Left colon (tissue), 2 donors: Measurements from ENCODE around the gene POLR2E. TPM values are rescaled to one million over a fixed set of nuclear protein-coding genes. Genes with fewer than 3 reads are reported as not detected.
"Not testable (repeated sequence)": the region's sequence is repeated elsewhere in the genome, so short reads cannot be mapped to it uniquely, and the experiment has no call there.

Experiments
- ATAC-seq: fragments of 200-7000 bp; cut with Tn5 transposase; one replicate; pipeline ENCODE4 v1.9.1; 2020; ENCODE audit warnings: mild to moderate bottlenecking, moderate library complexity
- DNase-seq, 2 donors: peaks; one replicate each; pipeline ENCODE4 v3.0.0-alpha.2; 2020
- intact Hi-C, 2 donors: fragments of 100-400 bp; cut with DNase I in 1 of 2; cut with micrococcal nuclease in 1 of 2; formaldehyde crosslinking; loops; one replicate each; pipeline versions ENCODE4 v1.11.2 to v1.14.0; 2022; cut with DNase I, micrococcal nuclease
- total RNA-seq, 2 donors: library from RNA; stranded (reverse); fragmentation: NEBNext Ultra II Directional; extraction: Animal tissue kit (Norgen Biotek cat#: 25700); gene quantifications; one replicate each; pipeline ENCODE4 v1.2.1, GENCODE V29; 2021
- donor health status: DM: no; HTN: no; CAD: no.
- donor health status: DM: yes; HTN: yes; CAD: no.

POLR2E gene
- total RNA-seq, 2 donors from 2014 or later: 116 to 141 TPM

DNA sequence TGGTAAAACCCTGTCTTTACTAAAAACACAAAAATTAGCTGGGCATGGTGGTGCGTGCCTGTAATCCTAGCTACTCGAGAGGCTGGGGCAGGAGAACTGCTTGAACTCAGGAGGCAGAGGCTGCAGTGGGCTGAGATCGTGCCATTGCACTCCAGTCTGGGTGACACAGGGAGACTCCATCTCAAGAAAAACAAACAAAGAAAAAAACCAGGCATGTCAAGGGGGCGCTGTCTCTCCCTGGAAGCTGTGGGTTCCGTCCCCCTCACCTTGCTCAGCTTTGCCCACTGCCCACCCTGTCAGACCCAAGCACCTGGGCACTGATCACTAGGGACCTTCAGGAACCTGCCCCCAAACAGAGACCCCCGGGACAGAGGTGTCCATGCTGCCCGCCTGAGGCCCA is 33.9 kb upstream of the POLR2E start:
- ATAC-seq, intact Hi-C loops, DNase-seq: not testable (repeated sequence)

DNA sequence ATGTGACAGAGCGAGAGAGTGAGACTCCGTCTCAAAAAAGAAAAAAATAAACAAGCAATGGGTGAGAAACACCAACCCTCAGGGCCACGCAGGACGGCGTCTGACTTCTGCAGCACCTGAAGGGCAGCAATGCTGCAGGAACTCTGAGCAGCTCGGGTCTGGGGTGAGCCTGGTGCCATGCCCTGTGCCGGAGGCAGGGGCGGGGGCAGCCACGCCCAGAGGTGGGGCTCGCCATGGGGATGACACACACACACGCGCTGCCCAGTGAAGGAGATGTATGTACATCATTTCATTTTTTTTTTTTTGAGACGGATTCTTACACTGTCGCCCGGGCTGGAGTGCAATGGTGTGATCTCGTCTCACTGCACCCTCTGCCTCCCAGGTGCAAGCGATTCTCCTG is 32.9 kb upstream of the POLR2E start:
- DNase-seq: peak in 1 of 2 donors; percentile 43
- intact Hi-C loops: no loop called here
- no peak for ATAC-seq

DNA sequence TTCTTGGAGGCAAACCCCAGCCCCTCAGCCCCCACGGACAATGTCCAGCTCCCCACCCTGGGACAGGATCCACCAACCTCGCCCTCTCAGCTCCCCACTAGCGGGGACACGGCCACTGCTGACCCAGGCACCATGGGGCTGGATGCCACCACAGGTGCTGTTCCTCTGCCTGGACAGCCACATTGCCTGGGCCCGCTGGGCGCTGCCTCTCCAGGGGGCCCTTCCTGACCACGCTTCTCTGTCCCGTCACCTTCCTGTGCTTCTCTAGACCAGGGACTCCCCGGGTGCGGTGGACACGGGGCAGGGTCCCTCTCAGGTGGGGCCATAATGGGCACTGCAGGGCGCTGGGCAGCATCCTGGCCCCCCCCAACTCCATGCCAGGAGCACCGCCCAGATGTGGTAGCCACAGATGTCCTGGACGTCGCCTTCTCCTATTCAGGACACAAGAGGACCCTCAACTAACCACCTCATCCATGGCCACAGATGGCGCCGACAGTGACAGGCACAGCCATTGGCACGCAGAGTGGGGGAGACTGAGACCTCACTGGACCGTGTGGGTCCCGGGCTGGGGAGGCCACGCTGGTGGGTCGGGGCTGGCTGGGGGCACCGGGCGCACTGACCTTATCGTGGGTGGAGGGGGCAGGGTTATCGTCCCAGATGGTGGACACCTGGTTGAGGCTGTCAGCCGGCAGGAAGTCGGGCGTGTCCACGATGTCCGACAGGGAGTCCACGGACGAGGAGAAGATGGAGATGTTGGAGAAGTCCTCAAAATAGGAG is 32.0 kb upstream of the POLR2E start:
- DNase-seq (no peak), ATAC-seq (no peak)
- intact Hi-C loops: no loop called here

DNA sequence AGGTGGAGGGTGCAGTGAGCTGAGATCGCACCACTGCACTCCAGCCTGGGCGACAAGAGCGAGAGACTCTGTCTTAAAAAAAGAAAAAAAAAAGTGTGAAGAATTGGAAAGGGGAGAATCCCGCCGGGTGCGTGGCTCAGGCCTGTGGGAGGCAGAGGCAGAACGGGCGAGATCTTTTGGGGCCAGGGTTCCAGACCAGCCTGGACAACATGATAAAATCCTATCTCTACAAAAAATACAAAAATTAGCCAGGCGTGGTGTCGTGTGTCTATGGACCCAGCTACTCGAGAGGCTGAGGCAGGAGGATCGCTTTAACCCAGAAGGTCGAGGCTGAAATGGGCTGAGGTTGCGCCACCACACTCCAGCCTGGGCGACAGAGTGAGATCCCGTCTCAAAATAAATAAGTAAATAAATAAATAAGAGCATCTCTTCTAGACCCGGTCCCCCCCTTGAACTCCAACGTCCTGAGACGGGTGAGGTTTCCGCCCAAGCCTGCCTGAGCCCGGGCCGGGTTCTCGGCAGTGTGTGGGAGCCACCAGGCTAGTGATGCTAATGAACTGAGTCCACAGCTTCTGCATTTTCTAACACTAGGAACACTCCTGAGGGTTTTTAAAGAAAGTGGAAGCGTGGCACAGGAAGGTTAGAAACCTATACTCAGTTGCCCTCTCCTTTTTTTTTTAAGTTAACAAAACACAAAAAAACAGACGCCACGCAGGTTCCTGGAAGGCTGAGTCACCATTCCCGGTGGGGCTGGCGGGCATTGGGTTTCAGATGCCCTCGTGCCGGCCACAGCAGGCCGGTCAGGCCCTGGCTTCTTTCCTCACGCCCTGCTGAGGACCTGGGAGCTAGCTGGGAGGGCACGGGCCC is 30.7 kb upstream of the POLR2E start:
- DNase-seq (no peak), ATAC-seq (no peak)
- intact Hi-C loops: no loop called here

DNA sequence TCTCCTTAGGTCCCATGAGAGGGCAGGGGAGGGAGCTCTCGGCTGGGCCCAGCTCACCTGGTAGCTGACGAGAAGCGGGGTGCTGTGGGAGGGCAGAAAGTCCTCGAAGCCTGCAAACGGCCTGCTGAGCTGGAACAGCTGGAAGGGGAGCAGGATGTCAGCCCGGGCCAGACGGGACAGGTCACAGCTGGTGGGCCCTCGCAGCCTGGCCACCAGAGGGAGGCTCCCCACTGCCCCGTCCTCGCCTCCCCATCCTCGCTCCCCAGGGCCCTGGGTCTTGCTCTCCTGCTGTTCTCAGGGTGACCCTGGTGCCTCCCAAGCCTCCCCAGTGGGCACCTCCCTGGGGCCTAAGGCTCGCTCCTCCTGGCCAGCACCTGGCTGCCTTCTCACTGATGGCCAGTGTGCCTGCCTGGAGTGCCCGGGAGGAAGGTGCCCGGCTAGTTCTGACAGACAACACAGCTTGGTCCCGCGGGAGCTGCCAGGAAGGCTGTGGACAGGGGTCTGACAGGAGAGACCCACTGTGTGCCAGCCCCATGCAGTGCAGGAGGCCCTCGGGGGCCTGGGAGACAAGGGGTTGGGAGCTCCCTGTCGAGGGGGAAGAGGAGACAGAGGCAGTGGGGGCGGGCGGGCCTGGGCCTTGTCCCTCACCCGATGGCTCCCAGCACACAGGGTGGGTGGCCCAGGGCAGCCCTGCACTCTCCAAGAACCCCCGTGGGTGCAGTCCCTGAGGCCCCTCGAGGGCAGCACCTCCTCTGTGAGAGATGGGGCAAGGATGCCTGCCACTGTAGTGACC is 28.9 kb upstream of the POLR2E start:
- intact Hi-C loops: no loop called here
- ATAC-seq (no peak), DNase-seq (no peak)

DNA sequence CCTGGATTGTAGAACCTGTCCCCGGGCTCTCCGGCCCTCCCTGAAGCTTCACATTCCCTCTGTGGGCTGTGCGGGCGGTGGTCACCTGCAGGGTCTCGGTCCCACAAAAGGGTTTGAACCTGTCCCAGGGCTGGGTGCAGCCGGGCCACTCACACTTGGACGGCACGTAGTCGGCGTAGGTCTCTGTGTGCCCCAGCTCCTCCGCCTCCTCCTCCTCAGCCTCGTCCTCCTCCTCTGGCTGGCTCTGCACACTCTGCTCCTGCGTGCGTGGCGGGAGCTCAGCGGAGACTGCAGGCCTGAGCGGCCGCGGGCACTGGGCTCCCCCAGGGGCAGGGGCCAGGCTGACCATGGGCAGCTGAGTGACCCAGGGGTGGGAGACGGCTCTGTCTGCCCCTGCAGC is 28.2 kb upstream of the POLR2E start:
- DNase-seq: no peak
- ATAC-seq: no peak
- intact Hi-C loops: no loop called here

DNA sequence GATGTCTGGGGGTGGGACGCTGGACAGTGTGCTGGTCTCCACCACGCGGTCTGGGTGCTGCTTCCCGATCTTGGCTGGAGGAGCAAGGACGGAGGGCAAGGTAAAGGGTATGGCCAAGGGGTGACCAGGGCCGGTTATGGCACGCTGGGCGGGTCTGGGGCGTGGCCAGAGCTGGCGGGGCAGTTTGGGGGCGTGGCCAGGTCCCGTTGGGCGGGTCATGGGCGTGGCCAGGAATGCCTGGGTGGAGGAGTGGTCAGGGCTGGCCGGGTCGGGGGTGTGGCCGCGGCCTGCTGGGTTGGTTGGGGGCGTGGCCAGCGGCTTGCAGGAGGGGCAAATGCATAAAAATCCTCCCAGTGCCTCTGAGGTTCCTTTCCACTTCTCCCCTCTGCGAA is 27.8 kb upstream of the POLR2E start:
- intact Hi-C loops: no loop called here
- ATAC-seq: peak; percentile 94
- DNase-seq: peak; percentile 71 to 85

DNA sequence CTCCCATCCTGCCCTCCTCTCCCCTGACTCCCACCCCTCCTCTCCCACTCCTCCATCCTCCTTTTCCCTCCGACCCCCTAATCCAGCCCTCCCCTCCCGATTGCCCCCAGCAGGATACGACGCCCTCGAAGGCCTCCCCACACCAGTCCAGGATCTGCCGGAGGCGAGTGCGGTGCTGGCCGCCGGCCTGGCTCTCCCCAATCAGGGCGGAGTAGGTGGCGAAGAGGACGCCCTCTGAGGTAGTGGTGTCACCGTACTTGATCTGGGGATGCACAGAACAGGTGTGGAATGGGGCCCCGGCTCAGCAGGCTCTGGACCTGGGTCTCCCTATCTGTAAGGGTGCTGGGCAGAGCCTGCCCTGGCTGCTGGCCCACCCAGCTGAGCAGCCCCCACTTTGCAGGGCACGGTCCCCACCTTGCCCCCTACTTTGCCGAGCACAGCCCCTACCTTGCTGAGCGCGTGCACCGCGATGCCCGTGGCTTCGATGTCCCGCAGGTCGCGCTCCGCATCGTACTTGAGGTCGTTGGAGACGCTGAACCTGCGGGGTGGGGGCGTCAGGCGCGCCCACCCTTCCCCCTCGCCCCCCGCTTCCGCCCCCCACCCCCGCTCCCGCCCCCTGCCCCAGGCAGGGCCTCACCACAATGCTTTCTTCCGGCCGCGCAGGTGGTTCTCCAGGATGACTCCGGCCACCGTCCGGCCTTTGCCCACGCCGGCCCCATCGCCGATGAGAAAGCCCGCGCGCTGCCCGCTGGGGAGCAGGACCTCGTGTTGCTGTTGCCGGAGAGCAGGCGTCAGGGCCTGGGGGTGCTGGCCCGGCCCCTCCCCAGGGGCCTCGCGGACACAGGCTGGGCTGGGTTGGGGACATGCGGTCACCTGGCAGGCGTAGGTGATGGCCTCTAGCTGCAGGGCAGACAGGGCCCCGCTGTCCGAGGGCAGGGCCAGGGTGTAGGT is 27.1 kb upstream of the POLR2E start:
- intact Hi-C loops: no loop called here
- no peak for DNase-seq
- ATAC-seq: no peak

DNA sequence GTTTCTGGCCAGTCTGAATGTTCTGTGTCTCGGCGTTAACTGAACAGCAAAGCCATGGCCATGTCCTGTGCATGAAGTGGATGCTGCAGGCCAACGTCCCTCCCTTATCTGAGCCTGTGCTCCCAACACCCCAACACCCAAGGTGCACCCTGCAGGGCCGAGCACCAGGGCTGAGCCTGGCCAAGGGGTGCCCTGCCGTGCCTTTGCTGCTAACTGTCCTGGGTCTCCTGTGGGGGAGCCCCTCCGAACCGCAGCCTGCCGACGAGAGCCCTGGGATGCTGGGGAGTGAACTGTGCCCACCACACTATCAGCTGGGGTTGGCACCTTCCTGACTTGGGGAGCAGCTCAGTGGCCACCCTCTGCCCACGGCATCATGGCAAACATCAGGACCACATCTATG is 26.2 kb upstream of the POLR2E start:
- no peak for DNase-seq
- intact Hi-C loops: no loop called here
- no peak for ATAC-seq

DNA sequence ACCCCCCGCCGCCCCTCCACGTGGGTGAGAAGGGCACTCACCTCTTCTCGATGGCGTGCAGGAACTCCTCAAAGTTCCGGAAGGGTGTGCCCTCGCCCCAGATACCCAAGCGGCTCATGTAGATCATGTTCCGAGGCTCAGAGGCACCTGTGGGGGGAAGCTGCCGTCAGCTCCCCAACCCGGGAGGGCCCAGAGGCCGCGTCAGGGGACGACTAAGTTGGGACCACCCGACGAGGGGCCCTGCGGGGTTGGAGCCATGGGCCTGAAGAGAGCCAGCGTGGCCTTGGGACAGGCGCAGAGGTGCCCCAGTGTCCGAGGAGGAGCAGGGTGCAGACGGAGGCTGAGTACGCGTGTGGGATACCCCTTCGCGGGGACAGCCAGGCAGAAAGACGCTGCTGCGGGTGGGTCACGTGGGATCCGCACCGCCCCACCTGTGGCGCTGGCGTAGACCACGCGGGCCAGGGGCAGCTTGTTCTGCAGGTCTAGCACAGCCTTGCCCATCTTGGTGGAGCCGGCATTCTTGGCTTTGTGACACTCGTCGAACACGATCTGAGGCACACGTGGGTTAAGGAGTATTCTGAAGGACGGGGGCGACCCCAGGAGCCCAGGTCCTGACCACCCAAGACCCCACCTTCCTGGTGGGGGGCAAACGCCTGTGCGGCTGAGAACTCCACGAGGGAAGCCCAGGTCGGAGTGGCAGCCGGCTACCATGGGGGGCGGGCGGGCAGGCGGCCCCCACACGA is 24.5 kb upstream of the POLR2E start:
- intact Hi-C loops: loop anchor here in 1 of 2 donors (5.0 kb wide), 1 partner anchor 73 kb away; no protein-coding TSS in a partner anchor
- DNase-seq (no peak), ATAC-seq (no peak)

DNA sequence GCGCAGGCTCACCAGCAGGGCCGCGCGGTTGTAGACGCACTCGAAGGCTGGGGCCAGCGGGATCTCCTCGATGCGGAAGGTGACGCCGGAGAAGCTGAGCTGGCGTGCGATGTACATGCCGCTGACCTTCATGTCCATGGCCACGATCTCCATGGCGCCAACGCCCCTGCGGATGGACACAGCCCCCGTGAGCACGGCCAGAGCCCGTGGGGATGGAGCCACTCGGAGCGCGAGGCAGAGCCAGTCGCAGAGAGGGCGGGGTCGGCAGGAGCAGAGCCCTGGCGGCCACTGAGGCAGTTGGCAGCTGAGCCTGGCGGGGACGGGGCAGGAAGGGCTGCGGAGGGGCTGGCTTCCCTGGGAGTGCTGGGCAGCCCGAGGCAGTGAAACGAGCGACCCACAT is 23.8 kb upstream of the POLR2E start:
- intact Hi-C loops: loop anchor here in 1 of 2 donors (5.0 kb wide), 1 partner anchor 73 kb away; no protein-coding TSS in a partner anchor
- ATAC-seq (no peak), DNase-seq (no peak)

DNA sequence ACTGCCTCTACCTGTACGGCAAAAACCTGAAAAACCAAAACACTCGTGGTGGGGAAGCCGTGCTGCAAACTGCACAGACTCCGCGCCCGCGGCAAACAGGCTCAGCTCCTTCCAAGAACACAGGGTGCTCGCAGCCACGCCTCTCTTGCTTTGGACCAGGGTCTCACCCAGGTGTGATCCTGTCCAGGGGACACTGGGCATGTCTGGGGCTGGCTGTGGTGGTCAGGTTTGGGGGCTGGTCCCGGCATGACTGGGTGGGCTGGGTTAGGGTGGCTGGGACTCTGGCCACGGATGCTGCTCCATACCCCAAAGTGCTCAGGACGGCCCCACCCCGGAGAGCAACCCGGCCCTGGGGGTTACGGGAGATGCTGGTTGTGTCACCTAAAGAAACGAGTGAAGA is 22.5 kb upstream of the POLR2E start:
- ATAC-seq (no peak), DNase-seq (no peak)
- intact Hi-C loops: loop anchor here in 1 of 2 donors (5.0 kb wide), 1 partner anchor 75 kb away; no protein-coding TSS in a partner anchor

DNA sequence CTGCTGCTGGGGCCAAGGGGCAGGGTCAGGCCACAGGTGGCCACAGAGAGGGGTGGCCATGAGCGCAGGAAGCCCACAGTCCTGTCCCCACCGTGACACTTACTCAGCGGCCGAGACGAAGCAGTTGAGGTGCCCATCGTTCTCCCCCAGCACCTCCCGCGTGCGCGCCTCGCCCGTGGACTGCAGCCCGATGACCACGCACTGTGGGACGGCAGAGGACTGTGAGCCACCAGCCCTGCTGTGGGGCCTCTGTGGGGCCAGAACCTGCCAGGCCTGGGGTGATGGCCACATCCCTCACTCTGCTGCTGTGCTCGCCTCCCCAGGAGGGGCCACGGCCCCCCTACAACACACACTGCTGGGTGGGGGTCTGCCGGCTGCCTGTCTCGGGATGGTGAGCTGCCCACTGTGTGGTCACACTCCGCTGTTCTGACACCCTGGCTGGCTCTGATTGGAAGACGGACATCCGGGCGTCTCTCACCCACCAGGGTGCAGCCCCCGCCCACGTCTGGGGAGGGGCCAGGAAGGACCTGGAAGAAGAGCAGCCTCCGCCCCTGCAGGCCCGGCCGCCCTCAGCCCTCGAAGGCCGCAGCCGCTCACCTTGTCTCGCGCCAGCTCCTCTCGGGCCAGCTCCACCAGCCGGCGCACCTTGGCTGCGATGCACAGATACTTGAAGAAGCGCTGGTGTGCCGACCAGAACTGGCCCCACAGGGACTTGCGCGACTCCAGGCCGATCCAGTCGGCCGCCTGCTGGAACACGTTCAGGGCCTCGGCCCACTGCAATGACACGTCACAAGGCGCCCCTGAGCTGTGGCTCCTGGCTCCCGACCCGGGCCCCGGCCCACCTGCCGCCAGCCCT is 21.8 kb upstream of the POLR2E start:
- no peak for ATAC-seq
- intact Hi-C loops: loop anchor here in 1 of 2 donors (5.0 kb wide), 1 partner anchor 75 kb away; no protein-coding TSS in a partner anchor
- DNase-seq: no peak

DNA sequence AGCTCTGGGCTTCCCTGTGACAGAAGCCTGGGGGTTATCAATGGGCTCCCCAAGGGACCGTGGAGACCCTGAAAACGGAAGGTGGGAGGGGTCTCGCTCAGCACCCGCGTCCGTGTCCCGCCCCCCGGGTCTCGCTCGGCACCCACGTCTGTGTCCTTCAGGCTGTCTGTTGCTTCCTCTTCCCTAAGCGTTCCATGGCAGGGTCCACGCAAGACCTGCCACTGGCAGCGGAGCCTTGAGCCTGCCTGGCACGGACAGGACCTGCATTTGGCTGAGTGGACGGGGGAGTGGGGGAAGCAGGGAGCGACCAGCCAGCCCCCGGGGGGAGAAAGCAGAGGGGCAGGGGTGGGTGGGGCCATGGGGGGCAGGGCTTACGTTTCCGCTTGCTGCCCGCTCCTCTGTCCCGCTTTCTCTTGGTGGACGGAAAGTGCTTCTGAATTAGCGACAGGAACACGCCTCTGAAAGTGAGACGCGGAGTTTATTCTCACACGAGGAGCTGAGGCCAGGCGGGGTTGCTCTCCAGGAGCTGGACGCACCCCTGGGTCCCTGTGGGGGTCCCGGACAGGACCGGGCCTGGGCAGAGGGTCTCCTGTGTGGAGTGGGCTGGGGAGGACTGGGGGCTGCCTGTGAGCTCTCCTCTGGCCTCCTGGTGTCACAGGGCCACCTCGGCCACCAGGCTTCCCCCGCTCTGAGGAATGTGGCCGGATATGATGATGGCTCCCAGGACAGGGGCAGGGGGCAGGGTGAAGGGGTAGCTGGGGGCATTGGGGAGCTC is 20.7 kb upstream of the POLR2E start:
- intact Hi-C loops: loop anchor here in 1 of 2 donors (5.0 kb wide), 1 partner anchor 76 kb away; no protein-coding TSS in a partner anchor
- ATAC-seq (no peak), DNase-seq (no peak)

DNA sequence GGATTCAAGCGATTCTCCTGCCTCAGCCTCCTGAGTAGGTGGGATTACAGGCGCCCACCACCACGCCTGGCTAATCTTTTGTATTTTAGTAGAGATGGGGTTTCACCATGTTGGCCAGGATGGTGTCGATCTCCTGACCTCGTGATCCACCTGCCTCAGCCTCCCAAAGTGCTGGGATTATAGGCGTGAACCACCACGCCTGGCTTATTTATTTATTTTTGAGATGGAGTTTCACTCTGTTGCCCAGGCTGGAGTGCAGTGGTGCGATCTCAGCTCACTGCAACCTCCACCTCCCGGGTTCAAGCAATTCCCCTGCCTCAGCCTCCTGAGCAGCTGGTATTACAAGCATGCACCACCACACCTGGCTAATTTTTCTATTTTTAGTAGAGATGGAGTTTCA is 19.6 kb upstream of the POLR2E start:
- intact Hi-C loops: loop anchor here (5.0 kb wide), 2 partner anchors 68 to 78 kb away; no protein-coding TSS in a partner anchor
- DNase-seq, ATAC-seq: not testable (repeated sequence)
